ENCODE measurements around the gene PTGES2. TPM values are rescaled to one million over a fixed set of nuclear protein-coding genes. Genes with fewer than 3 reads are reported as not detected.

PTGES2 gene
- total and polyA plus RNA-seq, 2 of the 13 experiments (the other 11 are each of a cell fraction or from before 2014, with no cell fraction given): 63.7 to 79.8 TPM

- TF ChIP-seq FUBP1 (CRISPR knock-in tag; IDR thresholded peaks at IDR 0.05; ENCODE audit: borderline replicate concordance) (no peak), ZNF367 (CRISPR knock-in tag; IDR thresholded peaks at IDR 0.05; ENCODE audit: borderline replicate concordance) (no peak), ZNF17 (CRISPR knock-in tag; IDR thresholded peaks at IDR 0.05) (no peak), FOXK1 (CRISPR knock-in tag; IDR thresholded peaks at IDR 0.05; ENCODE audit: borderline replicate concordance, low read depth) (peak; percentile 80; the same call in 1 of the 2 replicates), ZNF160 (CRISPR knock-in tag; IDR thresholded peaks at IDR 0.05) (no peak), REL (CRISPR knock-in tag; conservative IDR thresholded peaks at IDR 0.05) (no peak), RXRB (CRISPR knock-in tag; IDR thresholded peaks at IDR 0.05; ENCODE audit: borderline replicate concordance) (peak; percentile 70; the same call in 1 of the 2 replicates), SP2 (CRISPR knock-in tag; IDR thresholded peaks at IDR 0.05) (no peak), RFXANK (CRISPR knock-in tag; IDR thresholded peaks at IDR 0.05) (no peak), SUZ12 (IDR thresholded peaks at IDR 0.05; ENCODE audit: low read depth, low read length) (no peak), ZNF609 (CRISPR knock-in tag; IDR thresholded peaks at IDR 0.05; ENCODE audit: borderline replicate concordance) (no peak), ZFP1 (CRISPR knock-in tag; IDR thresholded peaks at IDR 0.05) (no peak), SP5 (CRISPR knock-in tag; IDR thresholded peaks at IDR 0.05; ENCODE audit: borderline replicate concordance, low read depth) (no peak), SIX4 (CRISPR knock-in tag; IDR thresholded peaks at IDR 0.05) (no peak), YEATS4 (CRISPR knock-in tag; IDR thresholded peaks at IDR 0.05; ENCODE audit: borderline replicate concordance) (no peak), SIN3B (IDR thresholded peaks at IDR 0.05; ENCODE audit: low read length) (no peak), ZNF672 (CRISPR knock-in tag; IDR thresholded peaks at IDR 0.05) (no peak)
- TF ChIP-seq, protein P1, sequence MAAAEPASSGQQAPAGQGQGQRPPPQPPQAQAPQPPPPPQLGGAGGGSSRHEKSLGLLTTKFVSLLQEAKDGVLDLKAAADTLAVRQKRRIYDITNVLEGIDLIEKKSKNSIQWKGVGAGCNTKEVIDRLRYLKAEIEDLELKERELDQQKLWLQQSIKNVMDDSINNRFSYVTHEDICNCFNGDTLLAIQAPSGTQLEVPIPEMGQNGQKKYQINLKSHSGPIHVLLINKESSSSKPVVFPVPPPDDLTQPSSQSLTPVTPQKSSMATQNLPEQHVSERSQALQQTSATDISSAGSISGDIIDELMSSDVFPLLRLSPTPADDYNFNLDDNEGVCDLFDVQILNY (CRISPR knock-in tag; conservative IDR thresholded peaks at IDR 0.05): peak; percentile 65; the same call in 1 of the 2 replicates
- TF ChIP-seq, protein P2, sequence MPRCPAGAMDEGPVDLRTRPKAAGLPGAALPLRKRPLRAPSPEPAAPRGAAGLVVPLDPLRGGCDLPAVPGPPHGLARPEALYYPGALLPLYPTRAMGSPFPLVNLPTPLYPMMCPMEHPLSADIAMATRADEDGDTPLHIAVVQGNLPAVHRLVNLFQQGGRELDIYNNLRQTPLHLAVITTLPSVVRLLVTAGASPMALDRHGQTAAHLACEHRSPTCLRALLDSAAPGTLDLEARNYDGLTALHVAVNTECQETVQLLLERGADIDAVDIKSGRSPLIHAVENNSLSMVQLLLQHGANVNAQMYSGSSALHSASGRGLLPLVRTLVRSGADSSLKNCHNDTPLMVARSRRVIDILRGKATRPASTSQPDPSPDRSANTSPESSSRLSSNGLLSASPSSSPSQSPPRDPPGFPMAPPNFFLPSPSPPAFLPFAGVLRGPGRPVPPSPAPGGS (CRISPR knock-in tag; IDR thresholded peaks at IDR 0.05): no peak
- TF ChIP-seq, protein P3, sequence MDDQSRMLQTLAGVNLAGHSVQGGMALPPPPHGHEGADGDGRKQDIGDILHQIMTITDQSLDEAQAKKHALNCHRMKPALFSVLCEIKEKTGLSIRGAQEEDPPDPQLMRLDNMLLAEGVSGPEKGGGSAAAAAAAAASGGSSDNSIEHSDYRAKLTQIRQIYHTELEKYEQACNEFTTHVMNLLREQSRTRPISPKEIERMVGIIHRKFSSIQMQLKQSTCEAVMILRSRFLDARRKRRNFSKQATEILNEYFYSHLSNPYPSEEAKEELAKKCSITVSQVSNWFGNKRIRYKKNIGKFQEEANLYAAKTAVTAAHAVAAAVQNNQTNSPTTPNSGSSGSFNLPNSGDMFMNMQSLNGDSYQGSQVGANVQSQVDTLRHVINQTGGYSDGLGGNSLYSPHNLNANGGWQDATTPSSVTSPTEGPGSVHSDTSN (CRISPR knock-in tag; IDR thresholded peaks at IDR 0.05; ENCODE audit: borderline replicate concordance): no peak
Observed at GRCh38 chr9:128117613-128118471, 9.7 kb downstream of the PTGES2 start (continued).
